ENCODE data around the gene MTMR10. TPM values are rescaled to one million over a fixed set of nuclear protein-coding genes. Genes with fewer than 3 reads are reported as not detected.

Gene MTMR10
- total RNA-seq: 62.8 TPM

GRCh38 chr15:30991255-30992235 is at the start of gene MTMR10:
MTMR10 (minus strand) TSS chr15:30991628; CDS start chr15:30991506, 122 bp downstream.

GRCh38 chr15:30903497-30904187 is 87.8 kb downstream of the MTMR10 start, which contains the start of gene FAN1:
FAN1 (plus strand) TSS chr15:30903915; CDS start chr15:30904664, 749 bp downstream.

Small RNA genes within 50 kb of the gene (small RNA-seq; reads per million reads assigned to genes)
- gene RNU6-466P (ENCODE audit: low replicate concordance): not detected

Other genes starting within 250 kb of the MTMR10 start
- gene FAN1, start 87.7 kb downstream of the MTMR10 start, total RNA-seq: 28.6 TPM
- 0.41 TPM for gene TRPM1, start 110.1 kb upstream of the MTMR10 start, total RNA-seq